Keratinocyte (primary cell): ENCODE results near the gene ZNF784.

Experiments used
- CTCF ChIP-seq, 3 experiments: IDR thresholded peaks in 1 of 3; conservative IDR thresholded peaks in 1 of 3; optimal IDR thresholded peaks in 1 of 3; 2 replicates in 2 of 3; 3 replicates in 1 of 3; pipeline versions ENCODE3 to v1.5.1; 2011; ENCODE audit warnings: low read length in 3 of 3, mild to moderate bottlenecking in 3 of 3, moderate library complexity in 2 of 3, control low read depth in 1 of 3, inconsistent platforms in 1 of 3; ENCODE audit not compliant: insufficient read depth in 2 of 3; ENCODE audit errors: extremely low read depth in 1 of 3
- EZH2 ChIP-seq: IDR thresholded peaks from one replicate; pipeline ENCODE4 v1.6.1; 2012; ENCODE audit warnings: inconsistent platforms, mild to moderate bottlenecking, low read length, moderate library complexity

- TF ChIP-seq CTCF (optimal IDR thresholded peaks at IDR 0.05 in 1 of 3, IDR thresholded peaks at IDR 0.05 in 1 of 3, conservative IDR thresholded peaks at IDR 0.05 in 1 of 3; ENCODE audit: extremely low read depth in 1 of 3, insufficient read depth in 2 of 3, low read length in 3 of 3), result no peak
- no peak for TF ChIP-seq EZH2
Measured at GRCh38 chr19:55661826-55662225, 37.5 kb upstream of the ZNF784 start.
